DND-41 (cell line): ENCODE measurements around the gene CSAD.

Experiments
- EZH2 ChIP-seq: IDR thresholded peaks from 3 replicates; pipeline ENCODE4 v1.6.1; 2012; ENCODE audit warnings: borderline replicate concordance, low read depth, mild to moderate bottlenecking, moderate library complexity, low read length, inconsistent platforms; ENCODE audit not compliant: severe bottlenecking
- TF ChIP-seq, protein P1 (sequence below): IDR thresholded peaks from 2 replicates; pipeline ENCODE4 v1.5.1; 2012; ENCODE audit warnings: borderline replicate concordance, low read length, moderate library complexity, mild to moderate bottlenecking; ENCODE audit not compliant: poor library complexity, severe bottlenecking; ENCODE audit errors: extremely low read depth

DNA sequence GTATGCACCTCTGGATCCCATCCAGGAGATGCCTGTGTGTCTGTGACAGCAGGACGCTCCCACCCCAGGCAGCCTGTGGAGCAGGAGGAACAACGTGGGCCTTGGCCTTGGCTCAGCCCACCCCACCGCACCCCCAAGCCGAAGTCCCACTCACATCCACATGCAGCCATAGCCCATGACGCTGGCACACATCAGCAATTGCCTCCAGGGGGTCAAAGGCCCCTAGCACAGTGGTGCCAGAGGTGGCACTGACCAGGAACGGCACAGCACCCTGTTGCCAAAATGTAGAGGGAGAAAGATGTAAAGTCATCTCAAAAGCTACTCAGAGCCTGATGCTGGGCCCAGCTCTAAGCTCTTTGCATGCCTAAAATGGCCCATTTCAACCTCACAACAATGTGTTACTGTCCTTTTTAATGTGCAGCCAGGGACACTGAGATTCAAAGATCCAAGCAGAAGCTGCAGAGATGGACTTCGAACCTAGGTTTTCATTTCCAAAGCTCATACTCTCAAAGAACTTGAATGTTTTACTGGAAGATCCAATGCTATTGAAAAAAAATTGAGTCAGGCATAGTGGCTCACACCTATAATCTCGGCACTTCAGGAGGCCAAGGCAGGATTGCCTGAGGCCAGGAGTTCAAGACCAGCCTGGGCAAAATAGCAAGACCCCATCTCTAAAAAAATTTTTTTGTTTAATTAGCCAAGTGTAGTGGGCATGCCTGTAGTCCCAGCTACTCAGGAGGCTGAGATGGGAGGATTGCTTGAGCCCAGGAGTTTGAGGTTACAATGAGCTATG is 19.4 kb downstream of the CSAD start:
- TF ChIP-seq, protein P1, sequence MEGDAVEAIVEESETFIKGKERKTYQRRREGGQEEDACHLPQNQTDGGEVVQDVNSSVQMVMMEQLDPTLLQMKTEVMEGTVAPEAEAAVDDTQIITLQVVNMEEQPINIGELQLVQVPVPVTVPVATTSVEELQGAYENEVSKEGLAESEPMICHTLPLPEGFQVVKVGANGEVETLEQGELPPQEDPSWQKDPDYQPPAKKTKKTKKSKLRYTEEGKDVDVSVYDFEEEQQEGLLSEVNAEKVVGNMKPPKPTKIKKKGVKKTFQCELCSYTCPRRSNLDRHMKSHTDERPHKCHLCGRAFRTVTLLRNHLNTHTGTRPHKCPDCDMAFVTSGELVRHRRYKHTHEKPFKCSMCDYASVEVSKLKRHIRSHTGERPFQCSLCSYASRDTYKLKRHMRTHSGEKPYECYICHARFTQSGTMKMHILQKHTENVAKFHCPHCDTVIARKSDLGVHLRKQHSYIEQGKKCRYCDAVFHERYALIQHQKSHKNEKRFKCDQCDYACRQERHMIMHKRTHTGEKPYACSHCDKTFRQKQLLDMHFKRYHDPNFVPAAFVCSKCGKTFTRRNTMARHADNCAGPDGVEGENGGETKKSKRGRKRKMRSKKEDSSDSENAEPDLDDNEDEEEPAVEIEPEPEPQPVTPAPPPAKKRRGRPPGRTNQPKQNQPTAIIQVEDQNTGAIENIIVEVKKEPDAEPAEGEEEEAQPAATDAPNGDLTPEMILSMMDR = no peak
- no peak for TF ChIP-seq EZH2
